Measurements from ENCODE around the gene TPSAB1.
"Not testable (repeated sequence)": the region's sequence is repeated elsewhere in the genome, so short reads cannot be mapped to it uniquely, and the experiment has no call there.

- not testable (repeated sequence) for TF ChIP-seq ESRRA (IDR thresholded peaks at IDR 0.05; ENCODE audit: low read length); CTCF (IDR thresholded peaks at IDR 0.05 in 2 of 3, conservative IDR thresholded peaks at IDR 0.05 in 1 of 3; ENCODE audit: control insufficient read depth in 2 of 3, extremely low read depth in 1 of 3, insufficient read depth in 1 of 3, low read depth in 3 of 3, low read length in 3 of 3); ZNF274 (IDR thresholded peaks at IDR 0.05; ENCODE audit: insufficient read depth, insufficient read length); CHD1 (IDR thresholded peaks at IDR 0.05; ENCODE audit: low read depth, low read length); TAF1 (IDR thresholded peaks at IDR 0.05; ENCODE audit: borderline replicate concordance, low read depth, low read length); BHLHE40 (IDR thresholded peaks at IDR 0.05; ENCODE audit: borderline replicate concordance in 1 of 2, low read depth in 2 of 2, low read length in 1 of 2)
Measured at GRCh38 chr16:1198671-1199346, 41.7 kb upstream of the TPSAB1 start.

Measured in GM12878 (cell line).